Brain microvascular endothelial cell (primary cell): ENCODE data around the gene DLG2.
"Not testable (repeated sequence)": the region's sequence is repeated elsewhere in the genome, so short reads cannot be mapped to it uniquely, and the experiment has no call there.

ENCODE experiments used
- DNase-seq: peaks from one replicate; pipeline ENCODE4 v3.0.0-alpha.2; 2020
- H3K27ac ChIP-seq: fragments of 250-450 bp; sonication (Bioruptor Pico); 2 replicates; pipeline ENCODE4 v1.5.1; 2020; ENCODE audit warnings: mild to moderate bottlenecking, moderate library complexity
- H3K27me3 ChIP-seq: fragments of 250-450 bp; sonication (Bioruptor Pico); replicated peaks from 2 replicates; pipeline ENCODE4 v1.5.1; 2020; ENCODE audit warnings: mild to moderate bottlenecking
- H3K36me3 ChIP-seq: fragments of 250-450 bp; sonication (Bioruptor Pico); replicated peaks from 2 replicates; pipeline ENCODE4 v1.5.1; 2020; ENCODE audit warnings: mild to moderate bottlenecking
- H3K4me3 ChIP-seq: 2 replicates; pipeline ENCODE4 v1.5.1; 2011; ENCODE audit warnings: low read depth, mild to moderate bottlenecking, control low read depth, low read length, moderate library complexity
- in situ Hi-C: cut with HindIII; loops from 2 replicates; pipeline ENCODE4 v1.10.0; 2017; ENCODE audit warnings: low sequenced_read_pairs, low pct_ligation_motif_present
- TF ChIP-seq, protein P1 (sequence below): IDR thresholded peaks from 2 replicates; pipeline ENCODE4 v1.5.1; 2011; ENCODE audit warnings: low read depth, mild to moderate bottlenecking, moderate library complexity, low read length, control low read depth, inconsistent platforms; ENCODE audit errors: missing control alignments

The DLG2 gene

DNA sequence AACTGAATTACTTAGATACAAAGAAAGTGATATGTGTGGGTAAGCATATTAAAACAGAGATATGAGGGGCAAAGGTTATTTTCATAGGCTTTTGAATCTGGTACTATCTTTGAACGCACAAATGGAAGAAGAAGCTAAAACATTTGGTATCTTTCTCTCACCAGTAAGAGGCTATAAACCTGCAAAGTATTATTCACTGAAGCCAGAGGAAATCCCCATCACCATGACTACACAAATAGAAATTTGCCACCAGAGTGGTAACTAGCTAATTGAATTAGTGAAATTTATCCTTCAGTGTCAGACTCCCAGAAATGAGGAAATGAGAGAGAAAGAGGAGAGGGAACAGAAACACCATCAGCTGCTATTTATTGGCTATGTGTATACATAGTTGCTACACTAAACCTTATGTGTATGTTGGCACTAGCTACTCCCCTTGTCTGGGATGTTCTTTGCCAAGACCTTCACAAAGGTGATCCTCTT lies 503.4 kb downstream of the DLG2 start:
- H3K27me3 ChIP-seq, result no peaks in the 10 kb centered on the region
- TF ChIP-seq, protein P1, sequence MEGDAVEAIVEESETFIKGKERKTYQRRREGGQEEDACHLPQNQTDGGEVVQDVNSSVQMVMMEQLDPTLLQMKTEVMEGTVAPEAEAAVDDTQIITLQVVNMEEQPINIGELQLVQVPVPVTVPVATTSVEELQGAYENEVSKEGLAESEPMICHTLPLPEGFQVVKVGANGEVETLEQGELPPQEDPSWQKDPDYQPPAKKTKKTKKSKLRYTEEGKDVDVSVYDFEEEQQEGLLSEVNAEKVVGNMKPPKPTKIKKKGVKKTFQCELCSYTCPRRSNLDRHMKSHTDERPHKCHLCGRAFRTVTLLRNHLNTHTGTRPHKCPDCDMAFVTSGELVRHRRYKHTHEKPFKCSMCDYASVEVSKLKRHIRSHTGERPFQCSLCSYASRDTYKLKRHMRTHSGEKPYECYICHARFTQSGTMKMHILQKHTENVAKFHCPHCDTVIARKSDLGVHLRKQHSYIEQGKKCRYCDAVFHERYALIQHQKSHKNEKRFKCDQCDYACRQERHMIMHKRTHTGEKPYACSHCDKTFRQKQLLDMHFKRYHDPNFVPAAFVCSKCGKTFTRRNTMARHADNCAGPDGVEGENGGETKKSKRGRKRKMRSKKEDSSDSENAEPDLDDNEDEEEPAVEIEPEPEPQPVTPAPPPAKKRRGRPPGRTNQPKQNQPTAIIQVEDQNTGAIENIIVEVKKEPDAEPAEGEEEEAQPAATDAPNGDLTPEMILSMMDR, result no peak
- in situ Hi-C loops, result no loop called here
- H3K4me3 ChIP-seq, result no peak overlapping the region
- DNase-seq, result no peak
- H3K27ac ChIP-seq, result no peak overlapping the region
- H3K36me3 ChIP-seq, result no peaks in the 10 kb centered on the region

DNA sequence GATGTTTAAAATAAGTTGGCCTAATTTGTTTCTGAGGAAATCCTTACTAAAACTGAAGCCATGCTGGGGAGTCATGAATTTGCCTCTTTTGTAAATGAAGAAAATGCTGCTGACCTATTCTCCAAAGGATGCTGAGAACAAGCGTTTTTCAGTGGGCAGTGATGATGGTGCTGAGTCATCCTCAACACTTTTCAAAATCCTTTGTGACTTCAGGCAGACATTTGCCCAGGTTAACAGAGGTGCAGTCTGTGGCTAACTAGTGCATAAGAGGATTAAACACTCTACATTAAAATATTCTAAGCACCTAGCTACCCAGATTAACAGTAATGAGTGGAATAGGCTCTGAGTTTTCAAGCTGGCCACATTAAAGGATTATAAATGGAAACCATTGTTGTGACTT lies 509.0 kb downstream of the DLG2 start:
- DNase-seq, result no peak
- Histone ChIP-seq H3K36me3 (no peaks in the 10 kb centered on the region), H3K4me3 (no peak overlapping the region), H3K27ac (no peak overlapping the region), H3K27me3 (no peaks in the 10 kb centered on the region)
- TF ChIP-seq, protein P1, result no peak
- in situ Hi-C loops, result no loop called here

DNA sequence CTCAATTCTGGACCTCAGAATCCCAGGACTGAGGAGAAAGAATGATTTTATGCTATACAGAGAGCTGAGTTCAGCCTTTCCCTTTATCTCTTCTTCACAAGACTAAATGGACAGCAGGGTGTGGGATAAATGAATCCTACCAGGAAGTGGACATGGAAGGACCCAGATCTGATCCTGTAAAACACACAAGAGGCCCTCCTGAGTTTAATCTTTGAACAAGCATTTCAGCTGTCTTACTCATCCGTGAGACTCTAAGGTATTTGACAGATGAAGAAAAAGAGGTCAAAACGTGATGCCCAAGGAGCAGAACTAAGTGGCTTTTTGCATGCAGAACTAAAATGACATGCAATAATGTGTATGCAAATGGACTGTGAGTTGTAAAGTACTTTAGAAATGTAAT lies 511.3 kb downstream of the DLG2 start:
- no peak overlapping the region for H3K27ac ChIP-seq
- H3K27me3 ChIP-seq, result no peaks in the 10 kb centered on the region
- TF ChIP-seq, protein P1, result no peak
- no peaks in the 10 kb centered on the region for H3K36me3 ChIP-seq
- in situ Hi-C loops, result no loop called here
- no peak for DNase-seq
- no peak overlapping the region for H3K4me3 ChIP-seq

DNA sequence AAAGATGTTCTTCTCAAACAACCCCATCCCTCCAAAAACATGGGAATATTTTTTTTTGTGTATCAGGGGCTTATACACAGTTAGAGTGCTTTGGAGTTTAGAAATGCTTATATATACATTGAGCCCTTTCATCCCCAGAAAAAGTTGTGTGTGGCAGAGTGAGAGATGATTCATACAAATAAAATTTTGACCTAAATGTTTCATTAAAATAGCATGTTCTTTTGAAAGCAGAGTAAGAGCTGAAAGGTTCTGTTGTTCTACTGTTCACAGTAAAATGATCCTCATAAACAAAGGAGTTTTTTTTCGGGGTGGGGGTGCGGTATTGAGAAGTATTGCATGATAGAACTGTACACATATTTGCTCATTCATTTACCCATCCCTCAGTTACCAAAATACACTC lies 512.4 kb downstream of the DLG2 start:
- H3K36me3 ChIP-seq, result no peaks in the 10 kb centered on the region
- in situ Hi-C loops, result no loop called here
- no peak overlapping the region for H3K4me3 ChIP-seq
- H3K27me3 ChIP-seq, result no peaks in the 10 kb centered on the region
- TF ChIP-seq, protein P1, result no peak
- peak; percentile 24 for DNase-seq
- H3K27ac ChIP-seq, result no peak overlapping the region

DNA sequence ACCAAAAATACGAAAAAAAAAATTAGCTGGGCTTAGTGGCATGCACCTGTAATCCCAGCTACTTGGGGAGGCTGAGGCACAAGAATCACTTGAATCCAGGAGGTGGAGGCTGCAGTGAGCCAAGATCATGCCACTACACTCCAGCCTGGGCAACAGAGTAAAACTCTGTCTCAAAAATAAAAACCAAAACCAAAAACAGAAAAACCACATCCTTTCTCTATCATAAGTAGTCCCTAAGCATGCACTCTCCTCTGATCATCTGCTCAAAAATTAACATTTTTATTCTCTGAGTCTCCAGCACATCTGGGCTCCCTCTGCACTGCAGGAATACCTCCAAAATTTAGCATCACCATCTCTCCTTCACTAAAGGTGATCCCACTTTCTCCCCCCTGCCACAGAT lies 516.9 kb downstream of the DLG2 start:
- H3K27me3 ChIP-seq, DNase-seq, H3K27ac ChIP-seq, H3K4me3 ChIP-seq, in situ Hi-C loops, H3K36me3 ChIP-seq: not testable (repeated sequence)

DNA sequence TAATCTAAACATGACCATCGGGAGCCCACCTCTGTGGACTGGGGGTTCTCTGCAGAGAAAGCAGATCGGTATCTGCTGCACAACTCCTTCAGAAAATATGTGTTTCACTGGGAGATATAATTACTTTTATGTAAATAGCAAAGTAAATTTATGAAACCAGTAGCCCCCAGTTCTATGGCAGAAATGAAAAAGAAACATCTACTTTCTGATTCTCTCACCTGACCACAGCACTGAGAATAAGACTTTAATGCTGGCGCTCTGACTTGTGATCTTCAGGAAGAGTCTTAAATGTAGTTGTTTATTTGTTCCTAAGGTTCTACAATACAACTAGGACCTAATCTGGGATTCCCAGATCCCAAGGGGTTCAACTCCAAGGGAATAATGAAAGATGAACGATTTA lies 518.0 kb downstream of the DLG2 start:
- no peak overlapping the region for H3K27ac ChIP-seq
- TF ChIP-seq, protein P1, result no peak
- H3K27me3 ChIP-seq, result no peaks in the 10 kb centered on the region
- H3K36me3 ChIP-seq, result no peaks in the 10 kb centered on the region
- in situ Hi-C loops, result no loop called here
- no peak overlapping the region for H3K4me3 ChIP-seq
- no peak for DNase-seq
